ENCODE measurements around the gene LRRFIP1.
A peak's percentile ranks its signal among the peaks of the same experiment; 100 is the strongest.

The LRRFIP1 gene

DNA sequence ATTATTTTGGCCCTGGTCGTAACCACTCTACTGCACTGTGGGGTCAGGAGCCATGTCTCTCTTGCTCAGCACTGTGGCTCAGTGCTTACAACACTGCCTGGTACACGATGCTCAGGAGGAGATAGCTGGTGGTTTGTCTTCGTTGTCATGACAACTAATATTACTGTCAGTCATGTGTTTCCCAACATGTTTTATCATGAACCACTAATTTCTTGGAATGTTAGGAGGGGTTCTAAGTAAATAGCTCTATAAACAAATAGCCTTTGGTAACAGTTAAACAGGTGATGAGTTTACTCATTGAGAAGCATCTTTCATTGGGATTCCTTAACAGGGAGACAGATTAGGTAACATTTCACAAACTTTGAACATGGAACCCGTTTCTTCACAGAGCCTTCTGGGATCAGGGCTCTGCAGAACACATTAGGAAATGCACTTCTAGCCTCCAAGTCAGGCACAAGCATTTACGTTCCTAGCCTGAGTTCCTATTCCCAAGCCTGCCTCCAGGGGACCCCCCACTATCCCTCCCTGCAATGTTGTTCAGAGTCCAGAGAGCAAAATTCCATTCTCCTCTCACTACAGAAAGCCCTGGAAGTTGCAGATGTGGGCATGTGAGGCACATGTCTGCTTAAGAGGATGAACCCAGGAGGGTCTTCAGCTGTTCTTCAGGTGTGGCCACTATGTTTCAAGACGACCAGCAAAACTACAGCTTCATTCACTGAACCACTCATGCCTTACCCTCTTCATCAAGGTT is 164.8 kb downstream of the LRRFIP1 start:
- peaks cover under 1% of the 10 kb centered on the region for H3K9me3 Mint-ChIP-seq (ENCODE audit: low read depth)
- H3K27me3 Mint-ChIP-seq: no peaks in the 10 kb centered on the region
- no peak overlapping the region for H3K4me3 Mint-ChIP-seq
- H3K27ac Mint-ChIP-seq: peak overlapping the region; percentile 41
- H3K4me1 Mint-ChIP-seq (ENCODE audit: low read depth): peaks cover 2% of the 10 kb centered on the region
- H3K36me3 Mint-ChIP-seq: peaks cover 15% of the 10 kb centered on the region

DNA sequence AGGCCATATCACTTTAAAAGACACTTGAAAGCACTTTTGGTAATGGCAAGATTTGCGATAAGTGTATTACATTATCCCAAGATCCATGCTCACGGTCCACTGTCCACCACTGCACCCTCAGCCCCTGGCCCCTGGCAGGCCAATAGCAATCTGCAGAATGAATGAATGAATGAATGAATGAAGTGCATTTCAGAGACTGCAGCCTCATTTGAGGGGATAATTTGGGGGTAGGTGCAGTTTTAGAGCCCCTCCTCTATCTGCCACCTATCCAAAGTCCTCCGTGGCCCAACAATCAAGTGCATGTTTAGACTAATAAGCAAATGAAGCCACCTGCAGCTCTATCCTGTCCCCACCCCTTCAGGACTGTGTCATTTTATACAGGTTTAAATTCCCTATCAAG is 169.9 kb downstream of the LRRFIP1 start:
- Mint-ChIP-seq H3K27me3 (no peaks in the 10 kb centered on the region), H3K4me1 (ENCODE audit: low read depth) (no peaks in the 10 kb centered on the region), H3K9me3 (ENCODE audit: low read depth) (peaks cover 3% of the 10 kb centered on the region), H3K4me3 (no peak overlapping the region), H3K36me3 (peaks cover 8% of the 10 kb centered on the region), H3K27ac (no peak overlapping the region)

DNA sequence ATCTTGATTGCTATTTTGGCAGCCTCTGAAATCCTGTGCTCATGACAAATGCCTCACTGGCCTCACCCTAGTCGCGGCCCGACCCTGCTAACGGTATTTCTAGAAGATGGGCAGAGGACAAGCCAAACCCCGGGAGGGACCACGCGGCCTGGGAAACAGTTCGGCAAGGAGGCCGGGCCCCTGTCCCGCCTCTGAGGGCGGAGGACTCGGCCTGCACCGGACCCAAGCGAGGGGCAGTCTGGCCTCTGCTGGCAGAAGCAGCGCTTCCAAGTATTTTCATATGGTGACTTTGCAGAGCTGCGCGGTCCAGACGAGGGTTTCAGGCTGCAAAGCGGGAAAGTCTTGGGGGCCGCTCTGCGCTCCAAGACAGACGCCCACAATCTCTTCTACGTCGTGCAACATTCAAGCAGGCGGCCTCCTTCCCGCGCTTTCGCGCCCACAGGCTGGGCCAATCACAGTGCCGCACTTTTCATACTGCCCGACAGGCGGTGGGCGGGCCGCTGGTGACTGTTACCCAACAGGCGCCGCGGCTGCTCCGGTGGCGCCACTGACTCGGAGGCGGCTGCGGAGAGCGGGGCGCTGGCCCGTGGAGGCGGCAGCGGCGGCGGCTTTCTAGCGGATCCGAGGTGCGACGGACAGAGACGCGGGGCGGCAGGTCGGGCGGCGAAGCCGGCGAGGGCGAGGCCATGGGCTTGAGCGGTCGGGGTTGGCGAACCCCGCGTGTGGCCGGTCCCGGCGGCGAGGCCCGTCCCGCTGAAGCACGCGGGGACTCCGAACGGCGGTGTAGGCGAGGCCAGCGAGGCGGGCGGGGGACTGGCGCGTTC is 171.1 kb downstream of the LRRFIP1 start, which contains the start of gene RBM44:
Gene RBM44, plus strand, starts transcription at position 544 of the 824 bp plus-strand sequence. CDS start 14,831 bp downstream, outside the sequence.
- no peaks in the 10 kb centered on the region for H3K27me3 Mint-ChIP-seq
- no peak within 1 kb of the TSS for H3K4me3 Mint-ChIP-seq
- H3K36me3 Mint-ChIP-seq: peaks cover 6% of the 10 kb centered on the region
- no peak within 1 kb of the TSS for H3K27ac Mint-ChIP-seq
- no peaks in the 10 kb centered on the region for H3K4me1 Mint-ChIP-seq (ENCODE audit: low read depth)
- peaks cover 3% of the 10 kb centered on the region for H3K9me3 Mint-ChIP-seq (ENCODE audit: low read depth)

DNA sequence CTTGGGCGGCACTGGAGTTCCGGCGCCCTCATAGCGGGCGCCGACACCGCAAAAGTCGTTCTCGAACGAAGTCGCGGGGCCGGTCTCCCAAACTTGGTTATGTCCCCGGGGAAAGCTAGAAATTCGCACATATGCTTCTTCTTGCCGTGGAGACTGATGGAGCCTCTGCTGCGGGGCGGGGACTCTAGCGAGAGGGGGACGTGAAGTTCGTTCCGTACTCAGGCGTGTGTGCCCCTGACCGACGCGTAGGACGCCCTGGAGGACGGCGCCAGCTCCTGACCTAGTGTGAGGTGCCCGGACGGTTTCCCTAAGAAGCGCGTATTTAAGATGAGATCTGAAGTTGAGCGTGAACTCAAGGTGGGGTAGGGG is 171.7 kb downstream of the LRRFIP1 start:
- Mint-ChIP-seq H3K36me3 (peaks cover 6% of the 10 kb centered on the region), H3K9me3 (ENCODE audit: low read depth) (peaks cover 3% of the 10 kb centered on the region), H3K27ac (no peak overlapping the region)

DNA sequence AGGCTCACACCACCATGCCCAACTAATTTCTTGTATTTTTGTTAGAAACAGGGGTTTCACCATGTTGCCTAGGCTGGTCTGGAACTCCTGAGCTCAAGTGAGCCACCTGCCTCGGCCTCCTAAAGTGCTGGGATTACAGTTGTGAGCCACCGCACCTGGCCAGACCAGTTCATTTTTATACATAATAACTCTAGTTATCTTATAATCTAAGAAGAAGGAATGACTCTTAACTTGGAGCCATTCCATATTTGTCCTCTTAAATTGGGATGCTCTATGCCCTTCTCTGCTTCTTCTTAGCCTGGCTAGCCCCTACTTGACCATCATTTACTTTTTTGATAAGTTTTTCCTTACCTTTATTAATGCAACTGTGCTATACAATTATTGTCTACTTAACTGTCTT is 174.1 kb downstream of the LRRFIP1 start:
- H3K4me3 Mint-ChIP-seq: no peak overlapping the region
- H3K27me3 Mint-ChIP-seq: peaks cover 2% of the 10 kb centered on the region
- H3K27ac Mint-ChIP-seq: no peak overlapping the region
- H3K36me3 Mint-ChIP-seq: peaks cover 12% of the 10 kb centered on the region
- peaks cover 3% of the 10 kb centered on the region for H3K9me3 Mint-ChIP-seq (ENCODE audit: low read depth)
- no peaks in the 10 kb centered on the region for H3K4me1 Mint-ChIP-seq (ENCODE audit: low read depth)

More for the DNA sequence above, 171.7 kb downstream of the LRRFIP1 start:
- Mint-ChIP-seq H3K4me3 (no peak overlapping the region), H3K27me3 (no peaks in the 10 kb centered on the region), H3K4me1 (ENCODE audit: low read depth) (no peaks in the 10 kb centered on the region)

DNA sequence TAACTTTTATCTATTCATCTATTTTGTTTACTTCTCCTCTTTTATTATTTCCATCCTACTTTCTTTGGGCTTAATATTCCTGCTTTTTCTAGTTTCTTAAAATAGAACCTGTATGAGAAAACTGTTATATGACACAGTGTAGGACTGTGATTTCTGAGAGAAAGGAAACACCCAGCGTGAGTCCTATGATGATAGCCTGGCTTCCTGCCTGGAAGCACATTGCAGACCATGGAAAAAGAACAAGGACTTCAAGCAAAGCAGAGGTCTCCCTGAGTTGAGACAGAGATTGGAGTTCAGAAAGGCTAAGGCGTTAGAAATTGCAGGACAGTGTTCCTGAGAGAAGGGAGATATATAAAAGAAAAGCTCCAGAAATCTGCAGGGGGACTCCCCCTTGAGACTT is 178.9 kb downstream of the LRRFIP1 start:
- Mint-ChIP-seq H3K9me3 (ENCODE audit: low read depth) (no peaks in the 10 kb centered on the region), H3K27ac (no peak overlapping the region), H3K4me3 (no peak overlapping the region), H3K27me3 (peaks cover 6% of the 10 kb centered on the region), H3K36me3 (peaks cover 11% of the 10 kb centered on the region), H3K4me1 (ENCODE audit: low read depth) (no peaks in the 10 kb centered on the region)

DNA sequence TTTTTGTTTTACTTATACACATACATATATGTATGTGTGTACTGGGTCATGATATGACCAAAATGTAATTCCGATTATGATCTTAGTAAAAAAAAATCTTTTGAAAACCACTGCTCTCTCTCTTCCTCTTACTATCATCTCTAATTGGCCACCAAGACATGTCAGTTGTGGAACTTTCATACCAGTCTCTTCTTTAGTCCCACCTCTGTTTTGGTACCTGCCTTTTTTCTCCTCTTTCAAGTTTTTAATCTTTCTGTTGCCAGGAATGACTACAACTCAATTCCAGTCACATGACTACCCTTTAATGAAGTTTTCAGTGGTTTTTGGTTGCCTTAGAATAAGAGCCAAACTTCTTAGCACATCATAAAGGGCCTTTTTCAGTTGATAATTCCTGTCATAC is 188.2 kb downstream of the LRRFIP1 start:
- Mint-ChIP-seq H3K4me3 (no peak overlapping the region), H3K4me1 (ENCODE audit: low read depth) (no peaks in the 10 kb centered on the region), H3K36me3 (peaks cover 7% of the 10 kb centered on the region), H3K27ac (no peak overlapping the region), H3K9me3 (ENCODE audit: low read depth) (no peaks in the 10 kb centered on the region), H3K27me3 (no peaks in the 10 kb centered on the region)

DNA sequence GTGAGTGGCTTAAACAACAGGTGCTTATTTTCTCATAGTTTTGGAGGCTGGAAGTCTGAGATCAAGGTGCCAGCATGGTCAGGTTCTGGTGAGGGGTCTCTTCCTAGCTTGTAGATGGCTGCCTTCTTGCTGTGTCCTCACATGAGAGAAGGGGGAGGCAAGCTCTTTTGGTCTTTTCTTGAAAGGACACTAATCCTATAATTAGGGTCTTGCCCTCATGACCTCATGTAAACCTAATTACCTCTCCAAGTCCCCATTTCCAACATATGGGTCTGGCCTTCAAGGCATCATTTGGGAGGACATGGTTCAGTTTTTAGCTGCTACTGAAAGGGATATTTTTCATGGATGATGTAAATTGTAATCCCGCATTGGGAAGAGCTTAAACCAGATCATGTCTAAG is 189.1 kb downstream of the LRRFIP1 start:
- H3K27ac Mint-ChIP-seq: no peak overlapping the region

DNA sequence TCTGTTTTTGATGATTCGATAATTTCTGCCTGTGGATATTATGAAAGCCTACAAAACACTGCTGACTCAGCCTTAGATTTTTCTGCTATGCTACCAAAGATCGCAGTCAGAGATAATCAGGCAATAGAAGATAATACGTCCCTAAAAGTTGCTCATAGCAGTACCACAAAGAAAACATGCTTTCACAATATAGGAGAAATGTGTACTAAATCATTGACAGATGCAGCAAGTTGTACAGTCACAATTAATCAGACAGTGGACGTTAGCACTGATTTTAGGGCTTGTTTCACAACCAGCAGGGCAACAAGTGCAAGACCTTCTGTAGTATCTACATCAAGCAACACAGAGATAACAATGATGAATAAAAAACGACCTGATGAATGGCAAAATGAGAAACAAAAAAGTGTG is 190.7 kb downstream of the LRRFIP1 start:
- H3K4me1 Mint-ChIP-seq (ENCODE audit: low read depth): no peaks in the 10 kb centered on the region
- H3K27ac Mint-ChIP-seq: no peak overlapping the region
- H3K27me3 Mint-ChIP-seq: no peaks in the 10 kb centered on the region
- H3K9me3 Mint-ChIP-seq (ENCODE audit: low read depth): no peaks in the 10 kb centered on the region
- peaks cover 5% of the 10 kb centered on the region for H3K36me3 Mint-ChIP-seq
- H3K4me3 Mint-ChIP-seq: no peak overlapping the region

More for the DNA sequence above, 189.1 kb downstream of the LRRFIP1 start:
- Mint-ChIP-seq H3K4me1 (ENCODE audit: low read depth) (no peaks in the 10 kb centered on the region), H3K36me3 (peaks cover 7% of the 10 kb centered on the region), H3K9me3 (ENCODE audit: low read depth) (no peaks in the 10 kb centered on the region), H3K27me3 (no peaks in the 10 kb centered on the region), H3K4me3 (no peak overlapping the region)

DNA sequence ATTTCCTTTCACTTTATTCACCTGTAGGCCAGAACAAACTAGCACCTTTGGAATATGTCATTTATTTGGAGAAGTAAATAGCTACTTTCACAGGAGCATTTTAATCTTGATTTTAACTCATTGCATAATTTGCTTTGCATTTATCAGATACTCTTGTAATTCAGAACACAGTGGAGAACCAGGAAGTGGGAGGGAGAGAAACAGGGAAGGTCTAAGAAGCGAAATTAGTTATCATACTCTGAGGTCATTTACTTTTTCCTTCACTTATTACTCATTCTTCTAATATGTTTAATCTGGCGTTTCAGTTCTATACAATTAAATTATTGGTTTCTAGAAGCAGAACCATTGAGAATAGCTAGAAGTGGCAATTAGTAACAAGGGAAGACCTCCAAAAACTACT is 191.8 kb downstream of the LRRFIP1 start:
- H3K4me3 Mint-ChIP-seq: no peak overlapping the region
- no peaks in the 10 kb centered on the region for H3K4me1 Mint-ChIP-seq (ENCODE audit: low read depth)
- no peaks in the 10 kb centered on the region for H3K27me3 Mint-ChIP-seq
- peaks cover 5% of the 10 kb centered on the region for H3K36me3 Mint-ChIP-seq
- no peak overlapping the region for H3K27ac Mint-ChIP-seq
- no peaks in the 10 kb centered on the region for H3K9me3 Mint-ChIP-seq (ENCODE audit: low read depth)

DNA sequence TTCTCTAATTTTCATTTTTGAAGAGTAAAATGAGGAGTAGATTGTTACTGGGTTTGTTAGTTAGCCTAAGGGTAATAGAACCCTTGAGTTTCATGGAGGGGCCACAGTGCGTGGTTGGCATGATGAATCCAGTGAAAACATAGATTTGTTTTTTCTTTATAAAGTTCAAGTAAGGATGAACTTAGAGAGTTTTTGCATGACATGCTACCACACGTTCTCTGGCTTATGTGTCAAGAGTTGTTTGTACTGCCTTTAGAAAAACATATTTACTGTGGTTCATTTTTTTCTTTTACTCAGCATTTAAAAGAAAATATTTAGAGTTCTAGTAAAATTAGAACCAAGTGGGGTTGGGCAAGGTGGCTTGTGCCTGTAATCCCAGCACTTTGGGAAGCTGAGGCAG is 193.0 kb downstream of the LRRFIP1 start:
- no peaks in the 10 kb centered on the region for H3K27me3 Mint-ChIP-seq

DNA sequence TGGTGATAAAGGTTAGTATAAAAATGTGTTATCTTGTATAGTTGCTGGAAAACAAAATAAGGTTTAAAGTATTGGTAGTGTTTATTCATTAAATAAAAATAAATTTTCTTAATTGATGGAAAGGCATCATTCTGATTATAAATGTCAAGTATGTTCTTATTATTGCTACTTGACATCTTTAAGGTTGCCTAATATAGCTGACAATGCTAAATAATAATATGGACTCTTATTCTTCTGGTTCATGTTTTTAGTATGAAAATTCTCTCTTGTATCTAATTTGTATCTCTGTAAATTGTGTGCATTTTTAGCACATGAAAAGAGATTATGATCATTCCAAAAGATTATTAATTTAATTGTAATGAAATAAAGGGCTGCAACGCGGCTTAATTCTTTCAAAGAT is 196.2 kb downstream of the LRRFIP1 start:
- Mint-ChIP-seq H3K4me1 (ENCODE audit: low read depth) (no peaks in the 10 kb centered on the region), H3K36me3 (peaks cover 5% of the 10 kb centered on the region), H3K27ac (no peak overlapping the region), H3K9me3 (ENCODE audit: low read depth) (no peaks in the 10 kb centered on the region), H3K27me3 (no peaks in the 10 kb centered on the region), H3K4me3 (no peak overlapping the region)

More for the DNA sequence above, 193.0 kb downstream of the LRRFIP1 start:
- H3K4me3 Mint-ChIP-seq: no peak overlapping the region
- H3K27ac Mint-ChIP-seq: no peak overlapping the region
- no peaks in the 10 kb centered on the region for H3K9me3 Mint-ChIP-seq (ENCODE audit: low read depth)
- H3K36me3 Mint-ChIP-seq: peaks cover 5% of the 10 kb centered on the region
- H3K4me1 Mint-ChIP-seq (ENCODE audit: low read depth): no peaks in the 10 kb centered on the region

DNA sequence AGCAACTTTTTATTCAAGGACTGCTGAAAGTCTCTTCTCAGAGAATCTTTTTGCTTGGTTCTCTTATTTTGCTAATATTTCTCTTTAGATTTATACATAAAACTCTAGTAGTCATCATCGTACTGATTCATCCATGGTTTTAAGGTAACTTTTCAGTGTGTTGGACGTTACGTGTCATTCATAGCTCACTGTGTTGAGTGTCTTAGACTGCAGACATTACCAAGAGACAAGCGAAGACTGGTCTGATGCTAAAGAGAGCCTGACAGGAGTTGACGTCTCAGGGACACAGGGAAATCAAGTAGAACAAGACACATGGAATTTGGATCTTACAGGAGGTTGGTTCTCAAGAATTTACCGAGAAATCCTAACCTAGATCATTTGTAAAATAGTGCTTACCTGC is 196.7 kb downstream of the LRRFIP1 start:
- peaks cover 4% of the 10 kb centered on the region for H3K36me3 Mint-ChIP-seq
- no peak overlapping the region for H3K4me3 Mint-ChIP-seq
- no peaks in the 10 kb centered on the region for H3K9me3 Mint-ChIP-seq (ENCODE audit: low read depth)
- H3K27ac Mint-ChIP-seq: no peak overlapping the region
- no peaks in the 10 kb centered on the region for H3K4me1 Mint-ChIP-seq (ENCODE audit: low read depth)
- H3K27me3 Mint-ChIP-seq: no peaks in the 10 kb centered on the region

DNA sequence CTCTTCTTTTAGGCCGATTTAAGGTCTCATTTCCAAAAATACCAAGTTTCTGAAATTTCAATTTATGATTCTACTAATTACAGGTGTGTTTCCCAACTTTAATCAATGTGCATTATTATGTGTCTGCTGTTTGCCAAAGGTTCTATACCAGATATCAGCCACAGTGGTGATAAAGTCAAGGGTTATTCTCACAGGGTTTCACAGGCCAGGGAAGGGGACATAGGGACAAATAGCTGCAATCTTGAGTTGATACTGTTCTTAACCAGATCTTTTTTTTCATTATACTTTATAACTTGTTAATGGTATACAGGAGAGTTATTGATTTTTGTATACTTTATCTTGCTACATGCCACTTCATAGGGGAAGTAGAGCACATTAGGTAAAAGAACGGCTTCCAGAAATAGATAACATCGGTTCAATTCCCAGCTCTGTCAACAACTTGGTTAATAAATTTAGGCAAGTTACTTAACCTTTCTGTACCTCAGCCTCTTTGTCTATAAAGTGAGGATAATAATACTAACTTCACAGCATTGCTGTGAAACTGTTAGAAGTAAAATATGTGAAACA is 200.1 kb downstream of the LRRFIP1 start:
- no peaks in the 10 kb centered on the region for H3K36me3 Mint-ChIP-seq

More for the DNA sequence above, 200.1 kb downstream of the LRRFIP1 start:
- Mint-ChIP-seq H3K4me1 (ENCODE audit: low read depth) (no peaks in the 10 kb centered on the region), H3K4me3 (no peak overlapping the region), H3K27me3 (no peaks in the 10 kb centered on the region), H3K27ac (no peak overlapping the region), H3K9me3 (ENCODE audit: low read depth) (no peaks in the 10 kb centered on the region)

All from activated naive CD8-positive, alpha-beta T cell (primary cell).